Duodenal mucosa (tissue), 2 donors: Measurements from ENCODE around the gene EEF1AKMT1.

Experiments used
- H3K27ac ChIP-seq: one replicate; pipeline ENCODE4 v1.7.0; 2013; ENCODE audit warnings: low read depth, low read length
- H3K27me3 ChIP-seq, 2 donors: one replicate each; pipeline ENCODE4 v1.7.0; 2013; ENCODE audit warnings: low read length in 2 of 2, control low read depth in 1 of 2; ENCODE audit not compliant: insufficient read depth in 2 of 2, control insufficient read depth in 1 of 2
- H3K36me3 ChIP-seq, 2 donors: one replicate each; pipeline ENCODE4 v1.7.0; 2013; ENCODE audit warnings: low read length in 2 of 2, control low read depth in 1 of 2; ENCODE audit not compliant: insufficient read depth in 2 of 2, control insufficient read depth in 1 of 2
- H3K4me1 ChIP-seq, 2 donors: one replicate each; pipeline ENCODE4 v1.7.0; 2013; ENCODE audit warnings: low read length in 2 of 2, control low read depth in 1 of 2; ENCODE audit not compliant: insufficient read depth in 2 of 2, control insufficient read depth in 1 of 2
- H3K4me3 ChIP-seq, 2 donors: one replicate each; pipeline ENCODE4 v1.7.0; 2013; ENCODE audit warnings: low read length in 2 of 2, low read depth in 1 of 2
- H3K9ac ChIP-seq, 2 donors: one replicate each; pipeline ENCODE4 v1.7.0; 2013; ENCODE audit warnings: low read length in 2 of 2, low read depth in 1 of 2
- H3K9me3 ChIP-seq, 2 donors: one replicate each; pipeline ENCODE4 v1.7.0; 2013; ENCODE audit warnings: low read length in 2 of 2, control low read depth in 1 of 2; ENCODE audit not compliant: control insufficient read depth in 1 of 2

EEF1AKMT1 gene

GRCh38 chr13:20721454-20722357 lies 52.1 kb downstream of the EEF1AKMT1 start:
- Histone ChIP-seq H3K9ac (no peak overlapping the region), H3K4me3 (peak overlapping the region; percentile 55 to 65), H3K27me3 (peaks cover 14 to 16% of the 10 kb centered on the region in 2 donors), H3K27ac (no peak overlapping the region), H3K36me3 (no peaks in the 10 kb centered on the region), H3K9me3 (no peaks in the 10 kb centered on the region), H3K4me1 (peaks cover 6 to 8% of the 10 kb centered on the region in 2 donors)

DNA sequence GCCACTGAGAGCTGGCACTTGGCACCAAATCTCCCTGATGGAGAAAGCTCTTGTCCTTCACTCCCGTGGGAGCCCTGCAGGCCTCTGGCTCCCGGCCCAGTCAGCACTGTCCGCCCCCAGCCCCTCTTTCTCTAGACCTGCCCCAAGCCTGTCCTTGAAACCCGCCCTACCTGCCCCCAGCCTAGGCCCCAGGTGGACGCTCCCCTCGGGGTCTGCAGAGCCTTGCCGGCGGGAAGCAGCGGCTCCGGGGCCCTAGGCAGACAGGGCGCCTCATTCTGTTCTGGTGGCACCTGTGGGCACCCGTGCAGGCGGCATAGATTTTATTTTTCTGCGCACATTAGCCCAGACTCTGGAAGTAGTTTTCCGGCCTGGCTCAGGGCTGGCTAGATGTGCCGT lies 52.7 kb downstream of the EEF1AKMT1 start:
- Histone ChIP-seq H3K36me3 (no peaks in the 10 kb centered on the region), H3K4me1 (peaks cover 6 to 8% of the 10 kb centered on the region in 2 donors), H3K9me3 (no peaks in the 10 kb centered on the region), H3K4me3 (peak overlapping the region; percentile 55 to 65), H3K9ac (no peak overlapping the region), H3K27me3 (peaks cover 14 to 16% of the 10 kb centered on the region in 2 donors), H3K27ac (no peak overlapping the region)

- Histone ChIP-seq H3K27me3 (peaks cover 14 to 16% of the 10 kb centered on the region in 2 donors), H3K4me1 (peaks cover 6 to 8% of the 10 kb centered on the region in 2 donors), H3K36me3 (no peaks in the 10 kb centered on the region), H3K4me3 (no peak overlapping the region), H3K27ac (no peak overlapping the region), H3K9me3 (no peaks in the 10 kb centered on the region), H3K9ac (no peak overlapping the region)
These were observed 53.3 kb downstream of the EEF1AKMT1 start for GRCh38 chr13:20720499-20720898.

- no peak overlapping the region for H3K9ac ChIP-seq
- H3K27ac ChIP-seq = no peak overlapping the region
- peaks cover 6 to 8% of the 10 kb centered on the region in 2 donors for H3K4me1 ChIP-seq
- no peaks in the 10 kb centered on the region for H3K9me3 ChIP-seq
- H3K27me3 ChIP-seq = peaks cover 14 to 16% of the 10 kb centered on the region in 2 donors
- H3K4me3 ChIP-seq = no peak overlapping the region
- H3K36me3 ChIP-seq = no peaks in the 10 kb centered on the region
These were observed 54.0 kb downstream of the EEF1AKMT1 start for GRCh38 chr13:20719783-20720182.

- no peaks in the 10 kb centered on the region for H3K9me3 ChIP-seq
- H3K9ac ChIP-seq = no peak overlapping the region
- peaks cover 6 to 8% of the 10 kb centered on the region in 2 donors for H3K4me1 ChIP-seq
- H3K4me3 ChIP-seq = no peak overlapping the region
- no peaks in the 10 kb centered on the region for H3K36me3 ChIP-seq
- no peak overlapping the region for H3K27ac ChIP-seq
- peaks cover 14 to 16% of the 10 kb centered on the region in 2 donors for H3K27me3 ChIP-seq
These were observed 54.7 kb downstream of the EEF1AKMT1 start for GRCh38 chr13:20718958-20719566.

GRCh38 chr13:20717581-20718542 lies 55.9 kb downstream of the EEF1AKMT1 start:
- Histone ChIP-seq H3K27ac (no peak overlapping the region), H3K9ac (no peak overlapping the region)

GRCh38 chr13:20716951-20717350 lies 56.8 kb downstream of the EEF1AKMT1 start:
- no peaks in the 10 kb centered on the region for H3K36me3 ChIP-seq
- peaks cover 2 to 6% of the 10 kb centered on the region in 2 donors for H3K4me1 ChIP-seq
- H3K4me3 ChIP-seq = no peak overlapping the region
- peaks cover 13 to 14% of the 10 kb centered on the region in 2 donors for H3K27me3 ChIP-seq
- no peaks in the 10 kb centered on the region for H3K9me3 ChIP-seq
- no peak overlapping the region for H3K27ac ChIP-seq
- no peak overlapping the region for H3K9ac ChIP-seq

More at GRCh38 chr13:20717581-20718542, 55.9 kb downstream of the EEF1AKMT1 start:
- Histone ChIP-seq H3K4me3 (no peak overlapping the region), H3K36me3 (no peaks in the 10 kb centered on the region), H3K4me1 (peaks cover 6 to 8% of the 10 kb centered on the region in 2 donors), H3K27me3 (peaks cover 14 to 16% of the 10 kb centered on the region in 2 donors), H3K9me3 (no peaks in the 10 kb centered on the region)

- Histone ChIP-seq H3K27me3 (peaks cover 7 to 9% of the 10 kb centered on the region in 2 donors), H3K36me3 (no peaks in the 10 kb centered on the region), H3K27ac (no peak overlapping the region), H3K9ac (no peak overlapping the region), H3K9me3 (no peaks in the 10 kb centered on the region), H3K4me3 (no peak overlapping the region), H3K4me1 (no peaks in the 10 kb centered on the region)
These were observed 58.4 kb downstream of the EEF1AKMT1 start for GRCh38 chr13:20715330-20715712.

GRCh38 chr13:20714563-20715329 lies 59.0 kb downstream of the EEF1AKMT1 start:
- Histone ChIP-seq H3K27me3 (peaks cover 1 to 9% of the 10 kb centered on the region in 2 donors), H3K4me3 (no peak overlapping the region), H3K4me1 (no peaks in the 10 kb centered on the region), H3K9ac (no peak overlapping the region), H3K9me3 (no peaks in the 10 kb centered on the region), H3K36me3 (no peaks in the 10 kb centered on the region), H3K27ac (no peak overlapping the region)
